NK-92 (cell line): ENCODE data around the gene AGMAT.
A peak's percentile ranks its signal among the peaks of the same experiment; 100 is the strongest.

Experiments used
- DNase-seq: peaks from one replicate; lab custom pipeline; 2025; ENCODE audit not compliant: unreplicated experiment; lab: John Stamatoyannopoulos, UW

The AGMAT gene, protein sequence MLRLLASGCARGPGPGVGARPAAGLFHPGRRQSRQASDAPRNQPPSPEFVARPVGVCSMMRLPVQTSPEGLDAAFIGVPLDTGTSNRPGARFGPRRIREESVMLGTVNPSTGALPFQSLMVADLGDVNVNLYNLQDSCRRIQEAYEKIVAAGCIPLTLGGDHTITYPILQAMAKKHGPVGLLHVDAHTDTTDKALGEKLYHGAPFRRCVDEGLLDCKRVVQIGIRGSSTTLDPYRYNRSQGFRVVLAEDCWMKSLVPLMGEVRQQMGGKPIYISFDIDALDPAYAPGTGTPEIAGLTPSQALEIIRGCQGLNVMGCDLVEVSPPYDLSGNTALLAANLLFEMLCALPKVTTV

DNA sequence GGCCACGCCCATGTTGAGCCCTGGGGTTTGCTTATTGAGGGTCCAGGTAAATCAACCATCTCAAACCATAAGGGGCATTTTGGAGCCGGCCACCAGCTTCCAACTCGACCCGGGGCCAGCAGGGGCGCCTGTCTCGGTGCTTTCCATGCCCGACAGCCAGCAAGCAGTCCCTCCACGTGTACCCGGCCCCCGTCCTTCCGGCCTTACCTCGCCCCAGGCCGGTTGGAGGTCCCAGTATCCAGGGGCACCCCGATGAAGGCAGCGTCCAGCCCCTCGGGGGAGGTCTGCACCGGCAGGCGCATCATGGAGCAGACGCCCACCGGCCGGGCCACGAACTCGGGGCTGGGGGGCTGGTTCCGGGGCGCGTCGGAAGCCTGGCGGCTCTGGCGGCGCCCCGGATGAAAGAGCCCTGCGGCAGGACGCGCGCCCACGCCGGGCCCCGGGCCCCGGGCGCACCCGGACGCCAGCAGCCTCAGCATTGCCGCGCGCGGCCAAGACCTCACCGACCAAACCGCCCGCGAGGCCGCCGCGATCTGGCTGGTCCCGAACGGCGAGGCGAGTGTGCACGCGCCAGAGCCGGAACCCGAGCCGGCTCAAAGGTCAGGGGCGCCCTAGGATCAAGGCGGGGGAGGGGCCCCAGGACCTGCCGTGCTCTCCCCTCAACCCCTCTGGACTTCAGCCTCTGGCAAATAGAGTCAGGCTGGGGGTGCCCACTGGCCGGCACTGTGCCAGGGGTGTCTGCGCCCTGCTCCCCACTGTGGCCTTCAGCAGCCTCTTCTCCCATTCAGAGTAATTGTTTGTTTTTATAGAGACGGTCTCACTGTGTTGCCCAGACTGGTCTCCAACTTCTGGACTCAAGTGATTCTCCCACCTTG lies at the start of gene AGMAT:
TSS of gene AGMAT (minus strand) at position 563 of the 875 bp plus-strand sequence. CDS start at position 479, 84 bp downstream.
- DNase-seq, result no peak

DNA sequence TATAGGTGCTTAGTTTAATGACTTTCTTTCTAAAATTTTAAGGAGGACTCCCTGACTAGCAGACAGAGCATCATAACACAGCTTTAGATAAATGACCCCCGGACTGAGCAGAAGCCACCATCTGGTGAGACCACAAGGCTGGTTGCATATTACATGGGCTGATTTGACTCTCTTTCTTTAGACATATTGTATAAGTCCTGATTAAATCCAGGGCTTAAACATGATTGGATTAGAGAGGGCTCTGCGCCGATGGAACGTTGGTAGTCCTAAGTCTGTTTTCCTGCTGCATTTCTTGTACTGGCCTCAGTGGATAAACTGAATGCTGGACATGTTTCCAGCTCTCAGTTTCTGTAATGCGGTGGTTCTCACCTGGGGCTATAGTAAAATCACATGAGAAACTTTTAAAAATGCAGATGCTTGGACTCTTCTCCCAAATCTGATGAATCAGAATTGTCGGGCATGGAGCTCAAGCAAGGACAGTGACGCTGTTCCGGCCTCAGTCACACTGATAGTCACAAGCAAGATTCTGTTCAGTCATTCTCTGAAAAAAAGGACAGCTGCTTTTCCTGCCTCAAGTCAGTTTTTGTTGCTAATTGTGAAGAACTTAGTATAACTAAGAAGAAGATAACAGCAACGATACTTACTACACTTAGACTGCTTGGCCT lies 49.0 kb upstream of the AGMAT start:
- DNase-seq, result no peak

DNA sequence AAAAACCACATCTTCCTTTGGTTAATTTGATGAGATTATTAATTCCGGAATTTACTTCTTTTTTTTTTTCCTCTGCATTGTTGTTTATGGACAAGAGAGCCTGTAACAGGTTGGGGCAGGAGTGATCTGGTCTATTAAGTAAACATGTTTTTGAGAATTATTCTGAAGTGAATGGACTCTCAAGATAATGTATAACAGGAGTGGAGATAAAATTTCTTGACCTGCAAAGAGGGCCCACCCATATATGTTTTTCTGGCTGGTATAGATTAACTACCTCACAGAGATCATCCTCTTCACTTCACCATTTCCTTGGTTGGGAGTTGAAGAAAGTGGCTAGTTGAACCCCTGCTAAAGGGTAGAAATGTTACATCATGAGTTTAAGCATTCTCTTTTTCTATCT lies 43.2 kb upstream of the AGMAT start:
- DNase-seq, result no peak

DNA sequence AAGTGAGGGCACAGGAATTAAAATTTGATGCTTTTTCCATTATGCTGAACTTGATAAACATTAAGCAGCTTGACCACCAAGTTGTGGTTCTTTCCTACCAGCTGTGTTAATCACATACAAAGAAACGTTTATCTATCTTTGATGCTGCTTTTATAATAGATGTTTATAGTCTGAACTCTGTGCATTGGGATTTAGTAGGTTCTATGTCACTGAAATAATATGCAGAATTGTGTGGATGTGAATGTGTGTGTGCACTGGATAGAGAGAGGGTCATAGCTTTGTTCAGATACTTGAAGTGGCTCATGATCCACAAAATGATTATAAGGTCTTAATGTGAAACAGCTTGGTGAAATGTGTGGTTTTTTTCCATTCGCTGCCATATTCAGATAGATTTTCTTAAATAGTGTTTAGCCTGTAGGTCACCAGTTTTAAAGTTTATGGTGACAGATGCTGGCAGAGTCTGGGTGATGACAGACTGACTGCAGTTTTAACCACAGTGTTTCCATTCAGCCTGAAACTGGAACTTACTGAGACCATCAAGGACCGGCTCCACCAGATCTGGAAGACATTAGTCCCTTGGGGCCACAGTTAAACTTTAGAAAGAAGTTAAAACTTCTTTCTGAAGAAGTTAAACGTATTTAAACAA lies 42.6 kb upstream of the AGMAT start:
- no peak for DNase-seq

DNA sequence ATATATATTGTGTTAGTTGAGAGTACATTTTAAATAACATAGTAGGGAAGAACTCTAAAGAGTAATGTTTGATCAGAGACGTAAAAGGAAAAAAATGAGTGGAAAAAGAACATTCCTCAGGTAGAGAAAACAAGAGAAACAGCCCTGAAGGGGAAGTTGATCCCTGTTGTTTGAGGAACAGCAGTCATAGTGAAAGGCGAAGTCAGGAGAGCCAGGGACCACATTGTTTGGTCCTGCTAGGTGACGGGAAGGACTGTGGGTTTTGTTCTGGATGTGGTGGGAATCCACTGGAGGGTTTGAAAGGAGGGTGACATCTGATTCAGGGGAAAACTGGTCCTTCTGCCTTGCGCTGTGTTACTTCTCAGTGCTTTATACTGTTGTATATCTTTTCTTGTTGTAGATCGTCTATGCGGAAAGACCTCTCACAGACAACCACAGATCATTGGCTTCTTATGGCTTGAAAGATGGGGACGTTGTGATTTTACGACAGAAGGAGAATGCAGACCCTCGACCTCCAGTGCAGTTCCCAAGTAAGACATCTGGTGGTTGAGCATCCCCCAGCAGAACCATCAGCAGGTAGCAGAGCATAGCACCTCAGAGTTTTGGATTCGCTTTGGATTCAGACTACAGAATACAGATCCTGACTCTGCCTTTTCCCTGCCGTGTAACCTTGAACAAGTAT lies 41.6 kb upstream of the AGMAT start:
- DNase-seq, result no peak

DNA sequence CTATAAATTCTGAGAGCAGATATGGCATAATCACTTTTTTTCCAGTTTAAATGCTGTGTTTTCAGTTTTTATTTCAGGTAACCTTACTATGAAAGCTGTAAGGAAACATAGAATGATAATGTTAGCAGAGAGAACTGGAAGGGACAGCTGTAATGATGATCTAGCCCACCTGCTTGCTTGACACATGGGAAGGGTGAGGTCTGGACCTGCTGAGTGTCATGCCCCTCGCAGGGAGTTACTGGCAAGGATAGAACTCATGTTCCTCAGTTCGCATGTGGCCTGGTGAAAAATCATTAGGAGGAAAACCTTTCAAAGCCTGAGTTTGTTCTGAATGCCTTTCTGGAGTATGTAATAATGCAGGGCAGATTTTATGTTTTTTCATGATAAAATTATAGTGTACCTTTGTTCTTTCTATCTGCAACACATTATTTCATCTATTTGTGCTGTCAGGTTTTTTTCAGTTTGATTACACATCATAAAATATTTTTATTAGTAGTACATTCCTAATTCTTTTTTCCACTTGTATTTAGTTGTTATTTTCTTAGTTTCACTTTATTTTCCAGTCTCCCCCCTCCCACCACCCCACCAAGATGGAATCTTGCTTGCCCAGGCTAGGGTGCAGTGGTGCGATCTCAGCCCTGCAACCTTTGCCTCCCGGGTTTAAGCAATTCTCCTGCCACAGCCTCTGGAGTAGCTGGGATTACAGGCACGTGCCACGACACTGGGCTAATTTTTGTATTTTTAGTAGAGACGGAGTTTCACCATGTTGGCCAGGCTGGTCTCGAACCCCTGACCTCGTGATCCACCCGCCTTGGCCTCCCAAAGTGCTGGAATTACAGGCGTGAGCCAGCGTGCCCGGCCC lies 40.4 kb upstream of the AGMAT start:
- DNase-seq, result no peak

DNA sequence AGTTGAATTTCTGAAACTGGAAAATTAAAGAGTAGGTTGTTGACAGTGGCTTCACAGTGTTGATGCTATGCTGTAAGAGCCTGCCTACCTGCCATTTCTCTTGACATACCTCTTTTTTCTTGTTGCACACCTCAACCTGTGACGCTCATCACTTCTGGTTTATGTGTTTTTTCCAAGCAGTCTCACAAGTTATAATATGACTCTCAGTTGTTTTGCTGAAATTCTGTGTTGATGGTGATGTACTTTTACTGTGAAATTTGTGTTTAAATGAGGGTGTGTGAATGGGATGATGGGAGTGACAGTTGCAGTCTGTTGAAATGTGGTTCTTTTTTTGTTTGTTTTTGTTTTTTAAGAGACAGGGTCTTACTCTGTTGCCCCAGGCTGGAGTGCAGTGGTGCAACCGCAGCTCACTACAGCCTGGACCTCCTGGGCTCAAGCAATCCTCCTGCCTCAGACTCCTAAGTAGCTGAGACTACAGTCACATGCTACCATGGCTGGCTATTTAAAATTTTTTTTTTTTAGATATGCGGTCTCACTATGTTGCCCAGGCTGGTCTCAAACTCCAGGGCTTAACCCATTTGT lies 39.4 kb upstream of the AGMAT start:
- DNase-seq, result no peak

DNA sequence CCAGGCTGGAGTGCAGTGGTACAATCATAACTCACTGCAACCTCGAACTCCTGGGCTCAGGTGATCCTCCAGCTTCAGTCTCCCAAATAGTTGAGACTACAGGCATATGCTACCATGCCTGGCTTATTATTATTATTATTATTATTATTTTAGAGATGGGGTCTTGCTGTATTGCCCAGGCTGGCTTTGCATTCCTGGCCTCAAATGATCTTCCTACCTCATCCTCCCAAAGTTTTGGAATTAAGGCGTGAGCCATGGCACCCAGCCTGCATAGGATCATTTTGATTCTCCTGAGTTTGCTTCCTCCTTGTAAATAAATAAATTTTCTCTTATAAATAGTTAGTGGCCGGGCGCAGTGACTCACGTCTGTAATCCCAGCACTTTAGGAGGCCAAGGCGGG lies 38.6 kb upstream of the AGMAT start:
- DNase-seq, result no peak

DNA sequence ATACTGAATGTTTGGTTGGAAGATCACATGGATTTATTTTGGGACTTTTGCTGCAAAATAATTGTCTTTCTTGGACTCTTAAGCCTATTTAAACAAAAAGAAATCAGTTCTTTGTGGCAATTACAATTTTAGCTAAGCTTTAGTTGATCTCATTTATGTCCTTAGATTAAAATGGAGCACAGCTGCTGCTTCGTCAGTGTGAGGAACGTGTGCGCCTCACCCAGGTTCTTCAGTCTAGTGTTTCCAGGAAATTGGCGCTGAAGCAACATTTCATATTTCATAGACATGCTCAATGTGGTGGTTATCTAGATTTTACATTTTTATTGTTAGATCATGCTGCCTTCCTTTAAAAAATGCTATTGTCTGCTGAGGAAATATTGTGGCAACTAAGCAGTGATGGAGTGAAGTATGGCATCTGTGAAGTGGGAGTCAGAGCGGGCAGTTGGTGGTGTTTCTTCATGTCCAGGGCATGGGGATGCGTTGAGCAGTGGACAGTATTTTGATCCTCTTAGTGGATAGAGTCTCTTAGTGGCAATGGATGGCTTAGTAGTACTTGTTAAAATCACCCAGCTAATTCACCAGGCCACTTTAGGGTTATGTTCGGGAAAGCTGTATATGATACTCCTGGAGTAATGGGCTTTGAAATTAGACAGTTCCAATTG lies 38.0 kb upstream of the AGMAT start:
- no peak for DNase-seq

DNA sequence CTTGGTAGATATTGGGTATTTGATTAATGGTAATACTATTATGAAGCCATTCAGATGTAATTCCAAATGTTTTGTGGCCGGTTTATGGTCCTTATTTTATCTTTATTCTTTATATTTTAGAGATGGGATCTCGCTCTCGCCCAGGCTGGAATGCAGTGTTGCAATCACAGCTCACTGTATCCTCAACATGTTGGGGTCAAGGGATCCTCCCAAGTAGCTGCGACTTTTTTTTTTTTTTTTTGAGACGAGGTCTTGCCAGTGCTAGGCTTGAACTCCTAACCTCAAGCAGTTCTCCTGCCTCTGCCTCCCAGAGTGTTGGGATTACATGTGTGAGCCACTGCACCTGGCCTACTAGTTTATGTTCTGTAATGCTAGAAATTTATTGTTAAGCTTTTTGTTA lies 37.1 kb upstream of the AGMAT start:
- no peak for DNase-seq

DNA sequence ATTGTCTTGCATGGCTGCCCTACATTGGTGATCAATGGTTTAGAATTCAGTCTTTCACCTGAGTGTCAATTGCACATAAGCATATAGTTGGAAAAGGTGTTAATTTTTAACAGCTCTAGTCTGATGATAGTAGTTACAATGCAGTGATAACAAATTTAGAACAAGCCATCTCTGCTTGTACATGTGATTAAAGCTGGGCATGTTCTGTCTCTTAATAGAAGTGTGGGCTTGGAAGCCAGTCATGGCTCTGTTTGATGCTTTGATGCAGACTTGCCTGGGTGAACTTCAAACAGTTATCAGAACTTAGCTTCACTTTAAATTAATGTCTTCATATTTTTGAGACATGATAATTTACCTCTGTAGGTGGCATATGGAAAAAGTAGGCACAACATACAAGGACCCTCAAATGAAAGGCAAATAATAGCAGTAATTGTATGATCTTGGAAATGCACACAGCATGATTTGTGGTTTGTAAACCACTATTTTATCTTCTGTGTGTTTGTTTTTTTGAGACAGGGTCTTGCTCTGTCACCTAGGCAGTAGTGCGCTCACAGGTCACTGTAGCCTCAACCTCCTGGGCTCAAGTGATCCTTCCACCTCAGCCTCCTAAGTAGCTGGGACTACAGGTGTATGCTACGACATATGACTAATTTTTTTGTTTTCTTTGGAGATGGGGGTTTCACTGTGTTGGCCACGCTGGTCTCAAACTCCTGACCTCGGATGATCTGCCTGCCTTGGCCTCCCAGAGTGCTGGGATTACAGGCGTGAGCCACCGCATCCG lies 36.2 kb upstream of the AGMAT start:
- no peak for DNase-seq

DNA sequence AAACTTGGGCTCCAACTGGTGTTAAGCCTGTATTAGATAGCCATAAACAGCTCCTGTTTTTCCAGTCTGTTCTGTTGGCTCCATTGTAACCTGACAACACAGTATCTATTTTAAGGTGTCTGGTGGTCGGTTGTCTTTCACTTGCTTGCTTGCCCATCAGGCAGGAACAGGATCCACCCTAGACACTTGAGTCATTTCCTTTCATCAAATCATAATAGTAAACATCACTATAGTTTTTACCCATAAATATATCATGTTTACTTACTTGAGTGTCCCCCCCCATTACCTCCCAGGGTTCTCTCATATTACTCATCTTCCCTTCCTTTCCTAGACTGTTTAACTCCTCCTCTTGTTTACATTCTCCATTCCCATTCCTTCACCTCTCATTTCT lies 35.3 kb upstream of the AGMAT start:
- no peak for DNase-seq

DNA sequence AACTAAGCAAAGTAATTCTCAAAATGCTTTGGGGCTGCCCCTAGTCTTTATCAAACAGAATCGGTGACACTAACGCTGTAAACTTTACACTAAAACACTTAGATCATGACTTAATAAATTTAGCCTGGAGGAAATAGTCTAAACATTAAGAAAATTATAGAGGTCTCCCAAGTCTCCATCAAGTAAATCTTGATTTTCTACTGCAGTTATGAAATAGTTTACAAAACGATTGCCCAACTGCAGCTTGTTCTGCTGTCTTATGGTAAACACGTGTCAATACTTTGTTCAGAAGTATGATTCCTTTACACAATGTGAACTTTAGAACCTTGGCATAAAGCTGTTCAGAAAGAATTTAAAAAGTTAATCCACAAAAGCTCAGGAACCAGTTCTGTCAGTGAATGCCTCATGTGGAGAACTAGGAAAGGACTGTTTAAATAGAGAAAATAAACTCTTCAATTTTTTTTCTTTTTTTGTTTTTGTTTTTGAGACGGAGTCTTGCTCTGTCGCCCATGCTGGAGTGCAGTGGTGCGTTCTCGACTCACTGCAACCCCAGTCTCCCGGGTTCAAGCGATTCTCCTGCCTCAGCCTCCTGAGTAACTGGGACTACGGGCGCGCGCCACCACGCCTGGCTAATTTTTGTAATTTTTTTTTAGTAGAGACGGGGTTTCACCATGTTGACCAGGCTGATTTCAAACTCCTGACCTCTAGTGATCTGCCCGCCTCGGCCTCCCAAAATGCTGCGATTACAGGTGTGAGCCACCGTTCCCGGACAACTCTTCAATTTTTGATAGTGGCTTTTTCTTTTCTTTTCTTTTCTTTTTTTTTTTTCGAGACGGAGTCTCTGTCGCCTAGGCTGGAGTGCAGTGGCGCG lies 34.0 kb upstream of the AGMAT start:
- DNase-seq, result no peak

DNA sequence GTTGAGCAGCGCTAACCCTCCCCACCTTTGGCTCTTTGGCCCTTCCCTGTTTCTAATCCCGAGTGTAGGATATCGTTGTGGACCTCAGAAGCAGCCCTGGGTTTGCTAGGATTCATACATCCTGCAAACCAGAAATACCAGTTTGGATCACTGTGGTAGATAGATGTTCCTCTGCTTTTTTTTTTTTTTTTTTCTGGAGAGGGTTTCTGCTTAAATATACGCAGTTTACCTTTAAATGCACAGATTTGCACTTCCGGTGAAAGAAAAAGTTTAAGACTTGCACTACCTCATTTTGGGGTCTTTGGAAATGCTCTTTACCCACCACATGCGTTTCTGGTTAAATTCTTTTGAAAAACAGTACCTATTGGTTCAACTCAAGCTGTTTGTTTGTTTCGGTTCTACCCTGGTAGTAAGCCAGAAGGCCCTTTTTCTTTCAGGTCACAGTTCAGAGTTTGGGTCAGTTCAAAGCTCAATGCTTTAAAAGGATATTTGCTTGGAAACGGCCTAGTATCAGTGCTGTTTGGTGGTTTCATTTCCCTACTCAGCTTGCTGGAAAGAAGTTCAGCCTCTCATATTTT lies 33.3 kb upstream of the AGMAT start:
- no peak for DNase-seq

DNA sequence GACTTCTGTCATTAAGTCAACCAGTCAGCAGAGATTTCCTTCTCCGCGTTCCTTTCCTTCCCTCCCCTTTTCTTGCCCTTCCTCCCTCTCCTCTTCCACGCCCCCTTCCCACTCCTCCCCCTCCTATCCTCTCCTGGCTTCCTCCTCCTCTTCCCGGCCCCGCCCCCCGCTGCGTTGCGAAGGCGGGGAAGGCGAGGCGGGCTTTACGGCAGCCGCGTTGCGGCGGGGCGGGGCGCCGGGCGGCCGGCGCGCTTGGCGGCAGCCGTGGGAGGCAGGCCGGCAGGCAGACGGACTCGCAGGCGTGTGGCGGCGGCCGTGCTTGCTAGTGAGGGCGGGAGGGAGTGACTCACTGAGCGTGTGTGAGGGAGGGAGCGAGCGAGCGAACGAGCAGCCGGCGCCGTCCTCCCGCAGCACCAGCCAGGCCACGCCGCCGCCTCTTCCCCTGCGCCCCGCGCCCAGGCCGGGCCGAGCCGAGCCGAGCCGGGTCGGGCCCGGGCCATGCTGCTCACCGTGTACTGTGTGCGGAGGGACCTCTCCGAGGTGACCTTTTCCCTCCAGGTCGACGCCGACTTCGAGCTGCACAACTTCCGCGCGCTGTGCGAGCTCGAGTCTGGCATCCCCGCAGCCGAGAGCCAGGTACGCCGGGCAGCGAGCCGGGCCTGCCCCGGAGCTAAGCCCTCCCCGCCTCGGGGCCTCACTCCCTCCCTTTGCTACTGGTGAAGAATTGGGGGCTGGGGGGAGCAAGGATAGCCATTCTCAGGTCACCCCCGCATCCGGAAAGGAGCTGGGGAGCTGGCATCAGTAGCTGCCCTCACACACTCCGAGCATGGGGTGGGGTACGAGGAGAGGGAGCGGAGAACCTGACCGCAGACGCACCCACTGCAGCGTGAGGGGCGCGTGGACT lies 32.6 kb upstream of the AGMAT start, which contains the start of gene DDI2:
TSS of gene DDI2 (plus strand) at position 286 of the 904 bp plus-strand sequence. CDS start at position 499, 213 bp downstream.
- DNase-seq, result peak; percentile 78
